Gastrocnemius medialis (tissue), 4 donors: ENCODE data around the gene IL12B. TPM values are rescaled to one million over a fixed set of nuclear protein-coding genes. Genes with fewer than 3 reads are reported as not detected.
A peak's percentile ranks its signal among the peaks of the same experiment; 100 is the strongest.
"Not testable (repeated sequence)": the region's sequence is repeated elsewhere in the genome, so short reads cannot be mapped to it uniquely, and the experiment has no call there.

ENCODE experiments used
- ATAC-seq, 2 donors: fragments of 150-250 bp; one replicate each; pipeline ENCODE4 v1.9.1; 2016
- DNase-seq, 2 donors: peaks; one replicate each; pipeline ENCODE4 v3.0.0-alpha.2; 2019
- H3K27ac ChIP-seq, 4 donors: fragments of 200-600 bp; sonication (generic); 1 replicate in 1 of 4; 2 replicates in 3 of 4; pipeline ENCODE4 v1.5.1; 2016 to 2018; ENCODE audit warnings: mild to moderate bottlenecking in 2 of 4, moderate library complexity in 1 of 4
- H3K27me3 ChIP-seq, 3 donors: fragments of 200-600 bp; sonication (generic) in 2 of 3; 1 replicate in 1 of 3; 2 replicates in 2 of 3; pipeline versions ENCODE4 v1.5.1 to v1.6.0; 2016 to 2019; ENCODE audit warnings: mild to moderate bottlenecking in 1 of 3, moderate library complexity in 1 of 3
- H3K36me3 ChIP-seq, 2 donors: fragments of 200-600 bp; sonication (generic) in 1 of 2; one replicate each; pipeline ENCODE4 v1.5.1; 2017 to 2018
- H3K4me1 ChIP-seq, 2 donors: fragments of 200-600 bp; sonication (generic) in 1 of 2; one replicate each; pipeline ENCODE4 v1.5.1; 2016 to 2017; ENCODE audit warnings: mild to moderate bottlenecking in 2 of 2
- H3K4me3 ChIP-seq, 4 donors: fragments of 200-600 bp; sonication (generic) in 3 of 4; 1 replicate in 1 of 4; 2 replicates in 3 of 4; pipeline ENCODE4 v1.5.1; 2016 to 2019; ENCODE audit warnings: mild to moderate bottlenecking in 2 of 4
- H3K9me3 ChIP-seq, 3 donors: fragments of 200-600 bp; sonication (generic) in 2 of 3; 1 replicate in 1 of 3; 2 replicates in 2 of 3; pipeline ENCODE4 v1.5.1; 2016 to 2019
- CTCF ChIP-seq, 5 experiments: fragments of 450-650 bp in 3 of 5; fragments of 200-600 bp in 2 of 5; sonication (generic) in 2 of 5; IDR thresholded peaks in 4 of 5; conservative IDR thresholded peaks in 1 of 5; 1 replicate in 4 of 5; 2 replicates in 1 of 5; pipeline ENCODE4 v1.5.1; 2016 to 2019; ENCODE audit warnings: antibody characterized with exemption in 5 of 5, mild to moderate bottlenecking in 3 of 5, moderate library complexity in 3 of 5
- POLR2A ChIP-seq, 2 donors: fragments of 450-650 bp; IDR thresholded peaks; one replicate each; pipeline ENCODE4 v1.6.1; 2017; ENCODE audit warnings: antibody characterized with exemption in 2 of 2, mild to moderate bottlenecking in 2 of 2, moderate library complexity in 2 of 2
- in situ Hi-C, 4 donors: fragments of 200-750 bp; cut with MboI; loops; one replicate each; pipeline versions ENCODE4 v1.15.0 to v1.8.0; 2017; ENCODE audit warnings: low sequenced_read_pairs in 4 of 4
- intact Hi-C: fragments of 100-400 bp; cut with DNase I; formaldehyde crosslinking; loops from one replicate; pipeline ENCODE4 v1.15.1; 2023; ENCODE audit warnings: low total_unique reads
- total RNA-seq, 4 donors: library from RNA; depleted of rRNA; stranded (reverse); fragments of >200 nt; gene quantifications; one replicate each; pipeline versions ENCODE4 v1.1.0 to v1.2.3, GENCODE V29; 2016

IL12B gene
- total RNA-seq, 4 donors from 2014 or later: not detected

GRCh38 chr5:159359408-159359807 is 29.1 kb upstream of the IL12B start:
- no peak overlapping the region for H3K4me3 ChIP-seq
- in situ Hi-C loops (no loop called here), intact Hi-C loops (no loop called here)
- no peak for TF ChIP-seq POLR2A (IDR thresholded peaks at IDR 0.05)
- no peak for TF ChIP-seq CTCF (IDR thresholded peaks at IDR 0.05 in 4 of 5, conservative IDR thresholded peaks at IDR 0.05 in 1 of 5)
- H3K27me3 ChIP-seq: no peaks in the 10 kb centered on the region
- H3K36me3 ChIP-seq: no peaks in the 10 kb centered on the region
- no peak overlapping the region for H3K27ac ChIP-seq
- H3K9me3 ChIP-seq: no peaks in the 10 kb centered on the region
- H3K4me1 ChIP-seq: no peaks in the 10 kb centered on the region
- ATAC-seq: no peak
- no peak for DNase-seq

GRCh38 chr5:159353661-159354252 is 23.5 kb upstream of the IL12B start:
- ATAC-seq (no peak), DNase-seq (no peak)
- no peaks in the 10 kb centered on the region for H3K4me1 ChIP-seq
- in situ Hi-C loops: no loop called here
- intact Hi-C loops: no loop called here
- H3K27ac ChIP-seq: no peak overlapping the region
- H3K4me3 ChIP-seq: no peak overlapping the region
- TF ChIP-seq POLR2A (IDR thresholded peaks at IDR 0.05) (no peak), CTCF (IDR thresholded peaks at IDR 0.05 in 4 of 5, conservative IDR thresholded peaks at IDR 0.05 in 1 of 5) (no peak)
- no peaks in the 10 kb centered on the region for H3K27me3 ChIP-seq
- H3K9me3 ChIP-seq: no peaks in the 10 kb centered on the region
- no peaks in the 10 kb centered on the region for H3K36me3 ChIP-seq

GRCh38 chr5:159350644-159351043 is 20.4 kb upstream of the IL12B start:
- H3K4me3 ChIP-seq, ATAC-seq, H3K36me3 ChIP-seq, H3K27me3 ChIP-seq, H3K4me1 ChIP-seq, in situ Hi-C loops, DNase-seq, H3K9me3 ChIP-seq, H3K27ac ChIP-seq, intact Hi-C loops: not testable (repeated sequence)

GRCh38 chr5:159350216-159350615 is 19.9 kb upstream of the IL12B start:
- ATAC-seq, in situ Hi-C loops, H3K27me3 ChIP-seq, H3K4me1 ChIP-seq, DNase-seq, H3K36me3 ChIP-seq, H3K9me3 ChIP-seq, H3K4me3 ChIP-seq, intact Hi-C loops, H3K27ac ChIP-seq: not testable (repeated sequence)

- no peaks in the 10 kb centered on the region for H3K27me3 ChIP-seq
- no peaks in the 10 kb centered on the region for H3K9me3 ChIP-seq
- no peaks in the 10 kb centered on the region for H3K36me3 ChIP-seq
- in situ Hi-C loops (no loop called here), intact Hi-C loops (no loop called here)
- ATAC-seq (no peak), DNase-seq (no peak)
- no peak overlapping the region for H3K27ac ChIP-seq
- no peak overlapping the region for H3K4me3 ChIP-seq
- TF ChIP-seq CTCF (IDR thresholded peaks at IDR 0.05 in 4 of 5, conservative IDR thresholded peaks at IDR 0.05 in 1 of 5): no peak
- no peaks in the 10 kb centered on the region for H3K4me1 ChIP-seq
Measured at GRCh38 chr5:159345861-159346260, 15.6 kb upstream of the IL12B start.

GRCh38 chr5:159345336-159345735 is 15.0 kb upstream of the IL12B start:
- TF ChIP-seq CTCF (IDR thresholded peaks at IDR 0.05 in 4 of 5, conservative IDR thresholded peaks at IDR 0.05 in 1 of 5) (no peak), POLR2A (IDR thresholded peaks at IDR 0.05) (no peak)
- H3K4me3 ChIP-seq: no peak overlapping the region
- in situ Hi-C loops: no loop called here
- no peaks in the 10 kb centered on the region for H3K4me1 ChIP-seq
- DNase-seq: peak in 1 of 2 donors; percentile 21
- ATAC-seq: peak; percentile 47 to 61
- no peaks in the 10 kb centered on the region for H3K36me3 ChIP-seq
- no peak overlapping the region for H3K27ac ChIP-seq
- intact Hi-C loops: no loop called here
- no peaks in the 10 kb centered on the region for H3K27me3 ChIP-seq
- H3K9me3 ChIP-seq: no peaks in the 10 kb centered on the region
